NOMO-1 treated with DMSO at 0.1 percent for 48 hours (cell line): ENCODE measurements around the gene HMCN1.

Experiments used
- DNase-seq: peaks from one replicate; lab custom pipeline; 2025; ENCODE audit not compliant: unreplicated experiment; lab: John Stamatoyannopoulos, UW

Gene HMCN1

GRCh38 chr1:185803241-185803640 lies 69.0 kb downstream of the HMCN1 start:
- DNase-seq, result no peak

GRCh38 chr1:185804206-185804605 lies 70.0 kb downstream of the HMCN1 start:
- no peak for DNase-seq

GRCh38 chr1:185804608-185805007 lies 70.4 kb downstream of the HMCN1 start:
- no peak for DNase-seq

- DNase-seq, result no peak
These were observed 73.1 kb downstream of the HMCN1 start for GRCh38 chr1:185807275-185807674.

GRCh38 chr1:185808631-185809030 lies 74.4 kb downstream of the HMCN1 start:
- DNase-seq, result no peak

GRCh38 chr1:185811073-185811709 lies 77.0 kb downstream of the HMCN1 start:
- no peak for DNase-seq

GRCh38 chr1:185812934-185813333 lies 78.7 kb downstream of the HMCN1 start:
- DNase-seq, result no peak

GRCh38 chr1:185813401-185813979 lies 79.3 kb downstream of the HMCN1 start:
- peak; percentile 30 for DNase-seq

- no peak for DNase-seq
These were observed 82.3 kb downstream of the HMCN1 start for GRCh38 chr1:185816460-185816859.

GRCh38 chr1:185819798-185820197 lies 85.6 kb downstream of the HMCN1 start:
- no peak for DNase-seq

GRCh38 chr1:185821612-185822385 lies 87.6 kb downstream of the HMCN1 start:
- DNase-seq, result no peak

GRCh38 chr1:185823467-185823866 lies 89.3 kb downstream of the HMCN1 start:
- no peak for DNase-seq

GRCh38 chr1:185824106-185824505 lies 89.9 kb downstream of the HMCN1 start:
- DNase-seq, result no peak

- no peak for DNase-seq
These were observed 91.4 kb downstream of the HMCN1 start for GRCh38 chr1:185825556-185825955.

- no peak for DNase-seq
These were observed 100.2 kb downstream of the HMCN1 start for GRCh38 chr1:185834371-185834905.

- no peak for DNase-seq
These were observed 101.0 kb downstream of the HMCN1 start for GRCh38 chr1:185835191-185835590.

GRCh38 chr1:185837711-185838110 lies 103.5 kb downstream of the HMCN1 start:
- DNase-seq, result no peak

GRCh38 chr1:185838111-185838510 lies 103.9 kb downstream of the HMCN1 start:
- no peak for DNase-seq

- no peak for DNase-seq
These were observed 106.7 kb downstream of the HMCN1 start for GRCh38 chr1:185840880-185841279.

- no peak for DNase-seq
These were observed 109.2 kb downstream of the HMCN1 start for GRCh38 chr1:185843297-185843869.

- DNase-seq, result no peak
These were observed 109.8 kb downstream of the HMCN1 start for GRCh38 chr1:185843986-185844385.
